Measurements from ENCODE around the gene MACROH2A2.
"Not testable (repeated sequence)": the region's sequence is repeated elsewhere in the genome, so short reads cannot be mapped to it uniquely, and the experiment has no call there.

The MACROH2A2 gene

DNA sequence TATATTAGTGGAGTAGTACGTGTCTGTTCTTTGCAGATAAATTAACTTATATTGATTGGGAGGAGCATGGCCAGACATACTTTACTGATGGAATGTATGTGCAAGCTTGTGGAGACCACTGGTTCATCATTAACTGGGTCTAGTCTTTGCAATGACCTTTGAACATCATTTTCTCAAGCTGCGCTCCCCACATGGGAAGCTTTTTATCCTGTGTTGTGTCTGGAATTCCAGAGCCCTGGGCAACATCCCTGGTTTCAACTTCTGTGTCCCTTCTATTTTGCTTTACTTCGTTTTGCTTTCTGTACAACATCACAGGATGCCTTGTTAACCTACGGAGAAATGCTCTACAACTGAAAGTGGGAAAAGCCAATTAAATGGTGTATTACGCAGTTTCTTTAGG, 38.3 kb downstream of the MACROH2A2 start:
- no peak overlapping the region for H3K4me3 ChIP-seq
- no peak for DNase-seq (ENCODE audit: low read depth, low spot score)
- TF ChIP-seq FOXP2 (optimal IDR thresholded peaks at IDR 0.05; ENCODE audit: control extremely low read depth, extremely low read length, insufficient read depth) (no peak), EZH2 (IDR thresholded peaks at IDR 0.05) (no peak), POLR2AphosphoS5 (IDR thresholded peaks at IDR 0.05; ENCODE audit: borderline replicate concordance, low read depth, low read length) (no peak)
- H3K9ac ChIP-seq (ENCODE audit: insufficient read length): no peak overlapping the region
- peaks cover 32% of the 10 kb centered on the region; the same call in 1 of the 2 replicates for H3K36me3 ChIP-seq (ENCODE audit: insufficient read depth, low read length)
- no peak overlapping the region for H3K27ac ChIP-seq
- H3K9me3 ChIP-seq (ENCODE audit: low read depth, low read length): no peaks in the 10 kb centered on the region

DNA sequence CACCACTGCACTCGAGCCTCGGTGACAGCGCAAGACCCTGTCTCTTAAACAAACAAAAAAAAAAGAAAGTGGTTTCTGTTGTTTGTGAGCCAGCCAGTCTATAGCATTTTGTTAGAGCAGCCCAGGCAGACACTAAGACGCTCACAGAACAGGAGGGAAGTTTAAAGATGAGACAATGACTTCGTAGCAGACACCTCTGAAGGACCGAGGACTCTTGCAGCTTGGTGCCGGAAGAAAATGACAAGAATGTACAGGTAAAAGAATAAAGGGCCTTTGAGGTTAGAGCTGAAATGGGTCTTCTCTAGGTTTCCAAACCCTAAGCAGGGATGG, 39.7 kb downstream of the MACROH2A2 start:
- H3K9ac ChIP-seq (ENCODE audit: insufficient read length): no peak overlapping the region
- peaks cover 41% of the 10 kb centered on the region; the same call in 1 of the 2 replicates for H3K36me3 ChIP-seq (ENCODE audit: insufficient read depth, low read length)
- H3K4me3 ChIP-seq: no peak overlapping the region
- H3K27ac ChIP-seq: no peak overlapping the region
- TF ChIP-seq POLR2AphosphoS5 (IDR thresholded peaks at IDR 0.05; ENCODE audit: borderline replicate concordance, low read depth, low read length): no peak
- TF ChIP-seq FOXP2 (optimal IDR thresholded peaks at IDR 0.05; ENCODE audit: control extremely low read depth, extremely low read length, insufficient read depth): no peak
- no peak for TF ChIP-seq EZH2 (IDR thresholded peaks at IDR 0.05)
- DNase-seq (ENCODE audit: low read depth, low spot score): no peak
- H3K9me3 ChIP-seq (ENCODE audit: low read depth, low read length): no peaks in the 10 kb centered on the region

- H3K9ac ChIP-seq (ENCODE audit: insufficient read length): no peak overlapping the region
- peaks cover 42% of the 10 kb centered on the region; the same call in 1 of the 2 replicates for H3K36me3 ChIP-seq (ENCODE audit: insufficient read depth, low read length)
- H3K4me3 ChIP-seq: no peak overlapping the region
- TF ChIP-seq FOXP2 (optimal IDR thresholded peaks at IDR 0.05; ENCODE audit: control extremely low read depth, extremely low read length, insufficient read depth): no peak
- no peak for TF ChIP-seq EZH2 (IDR thresholded peaks at IDR 0.05)
- no peak for TF ChIP-seq POLR2AphosphoS5 (IDR thresholded peaks at IDR 0.05; ENCODE audit: borderline replicate concordance, low read depth, low read length)
- no peak for DNase-seq (ENCODE audit: low read depth, low spot score)
- H3K9me3 ChIP-seq (ENCODE audit: low read depth, low read length): no peaks in the 10 kb centered on the region
- no peak overlapping the region for H3K27ac ChIP-seq
These were observed 40.8 kb downstream of the MACROH2A2 start for GRCh38 chr10:70093335-70093944.

GRCh38 chr10:70094250-70094649, 41.6 kb downstream of the MACROH2A2 start:
- TF ChIP-seq FOXP2 (optimal IDR thresholded peaks at IDR 0.05; ENCODE audit: control extremely low read depth, extremely low read length, insufficient read depth): no peak
- H3K9ac ChIP-seq (ENCODE audit: insufficient read length): no peak overlapping the region
- DNase-seq (ENCODE audit: low read depth, low spot score): no peak
- H3K27ac ChIP-seq: no peak overlapping the region
- no peaks in the 10 kb centered on the region for H3K9me3 ChIP-seq (ENCODE audit: low read depth, low read length)
- H3K36me3 ChIP-seq (ENCODE audit: insufficient read depth, low read length): peaks cover 42% of the 10 kb centered on the region; the same call in 1 of the 2 replicates
- no peak overlapping the region for H3K4me3 ChIP-seq

GRCh38 chr10:70096016-70096704, 43.5 kb downstream of the MACROH2A2 start:
- no peak for DNase-seq (ENCODE audit: low read depth, low spot score)
- H3K27ac ChIP-seq: no peak overlapping the region
- no peaks in the 10 kb centered on the region for H3K9me3 ChIP-seq (ENCODE audit: low read depth, low read length)
- H3K36me3 ChIP-seq (ENCODE audit: insufficient read depth, low read length): peaks cover 38% of the 10 kb centered on the region; the same call in 1 of the 2 replicates
- TF ChIP-seq EZH2 (IDR thresholded peaks at IDR 0.05) (no peak), POLR2AphosphoS5 (IDR thresholded peaks at IDR 0.05; ENCODE audit: borderline replicate concordance, low read depth, low read length) (no peak), FOXP2 (optimal IDR thresholded peaks at IDR 0.05; ENCODE audit: control extremely low read depth, extremely low read length, insufficient read depth) (no peak)
- no peak overlapping the region for H3K9ac ChIP-seq (ENCODE audit: insufficient read length)
- no peak overlapping the region for H3K4me3 ChIP-seq

DNA sequence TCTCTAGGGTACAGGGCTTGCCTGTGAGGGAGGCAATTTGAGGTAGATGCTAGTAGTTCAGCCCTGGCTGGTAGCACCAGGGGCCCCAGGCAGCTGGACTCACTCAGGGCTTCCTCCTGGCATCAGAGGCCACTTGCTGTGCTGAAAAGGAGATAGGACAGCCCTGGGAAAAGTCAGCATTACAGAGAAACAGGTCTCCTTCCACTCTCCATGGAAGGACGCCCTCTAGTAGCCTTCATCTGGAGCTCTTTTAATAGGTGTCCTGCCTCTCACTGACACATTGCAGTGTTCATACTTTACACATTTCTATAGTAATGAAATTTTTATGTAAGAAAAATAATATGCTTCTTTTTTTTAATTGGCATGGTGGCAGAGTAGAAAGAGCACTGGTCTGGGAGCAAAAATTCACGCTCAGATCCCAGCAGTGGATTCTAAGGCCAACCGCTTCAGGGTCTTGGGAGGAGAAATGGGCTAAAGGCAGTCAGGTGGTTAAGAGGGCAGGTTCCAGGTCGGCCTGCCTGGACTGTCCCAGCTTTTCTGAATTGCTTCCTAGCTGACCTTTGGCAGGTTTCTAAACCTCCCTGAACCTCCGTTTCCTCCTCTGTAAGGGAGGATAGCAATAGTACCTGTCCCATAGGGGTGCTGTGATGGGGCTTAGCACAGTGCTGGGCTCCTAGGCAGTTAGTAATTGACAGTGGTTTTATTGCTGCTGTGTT, 44.2 kb downstream of the MACROH2A2 start:
- TF ChIP-seq EZH2 (IDR thresholded peaks at IDR 0.05): no peak
- TF ChIP-seq POLR2AphosphoS5 (IDR thresholded peaks at IDR 0.05; ENCODE audit: borderline replicate concordance, low read depth, low read length): no peak
- no peak for TF ChIP-seq FOXP2 (optimal IDR thresholded peaks at IDR 0.05; ENCODE audit: control extremely low read depth, extremely low read length, insufficient read depth)

GRCh38 chr10:70097459-70097858, 44.8 kb downstream of the MACROH2A2 start:
- Histone ChIP-seq H3K4me3 (no peak overlapping the region), H3K9me3 (ENCODE audit: low read depth, low read length) (no peaks in the 10 kb centered on the region), H3K9ac (ENCODE audit: insufficient read length) (no peak overlapping the region), H3K36me3 (ENCODE audit: insufficient read depth, low read length) (peaks cover 46% of the 10 kb centered on the region; the same call in 1 of the 2 replicates), H3K27ac (no peak overlapping the region)
- DNase-seq (ENCODE audit: low read depth, low spot score): no peak
- no peak for TF ChIP-seq EZH2 (IDR thresholded peaks at IDR 0.05)
- TF ChIP-seq FOXP2 (optimal IDR thresholded peaks at IDR 0.05; ENCODE audit: control extremely low read depth, extremely low read length, insufficient read depth): no peak
- no peak for TF ChIP-seq POLR2AphosphoS5 (IDR thresholded peaks at IDR 0.05; ENCODE audit: borderline replicate concordance, low read depth, low read length)

More for the DNA sequence above, 44.2 kb downstream of the MACROH2A2 start:
- Histone ChIP-seq H3K9ac (ENCODE audit: insufficient read length) (no peak overlapping the region), H3K9me3 (ENCODE audit: low read depth, low read length) (no peaks in the 10 kb centered on the region), H3K27ac (no peak overlapping the region), H3K36me3 (ENCODE audit: insufficient read depth, low read length) (peaks cover 43% of the 10 kb centered on the region; the same call in 1 of the 2 replicates), H3K4me3 (no peak overlapping the region)
- no peak for DNase-seq (ENCODE audit: low read depth, low spot score)

- TF ChIP-seq POLR2AphosphoS5 (IDR thresholded peaks at IDR 0.05; ENCODE audit: borderline replicate concordance, low read depth, low read length): no peak
- TF ChIP-seq EZH2 (IDR thresholded peaks at IDR 0.05): no peak
- TF ChIP-seq FOXP2 (optimal IDR thresholded peaks at IDR 0.05; ENCODE audit: control extremely low read depth, extremely low read length, insufficient read depth): no peak
- no peak for DNase-seq (ENCODE audit: low read depth, low spot score)
- no peak overlapping the region for H3K9ac ChIP-seq (ENCODE audit: insufficient read length)
- H3K36me3 ChIP-seq (ENCODE audit: insufficient read depth, low read length): peaks cover 43% of the 10 kb centered on the region; the same call in 1 of the 2 replicates
- H3K4me3 ChIP-seq: no peak overlapping the region
- no peak overlapping the region for H3K27ac ChIP-seq
- H3K9me3 ChIP-seq (ENCODE audit: low read depth, low read length): no peaks in the 10 kb centered on the region
These were observed 45.6 kb downstream of the MACROH2A2 start for GRCh38 chr10:70098271-70098670.

- not testable (repeated sequence) for DNase-seq (ENCODE audit: low read depth, low spot score); H3K27ac ChIP-seq; H3K4me3 ChIP-seq; H3K9me3 ChIP-seq (ENCODE audit: low read depth, low read length); H3K9ac ChIP-seq (ENCODE audit: insufficient read length)
- H3K36me3 ChIP-seq (ENCODE audit: insufficient read depth, low read length): peaks cover 24% of the 10 kb centered on the region; the same call in 1 of the 2 replicates
These were observed 48.5 kb downstream of the MACROH2A2 start for GRCh38 chr10:70101068-70101562.

All from SK-N-MC (cell line).